OCI-LY1 (cell line): ENCODE measurements around the gene CLCNKB.
"Not testable (repeated sequence)": the region's sequence is repeated elsewhere in the genome, so short reads cannot be mapped to it uniquely, and the experiment has no call there.

Experiments used
- H2AFZ ChIP-seq: fragments of 200-600 bp; sonication (generic), shearing (Covaris generic); 2 replicates; pipeline ENCODE4 v1.6.0; 2014; ENCODE audit warnings: antibody characterized with exemption, mild to moderate bottlenecking, low read length
- H3F3A ChIP-seq: fragments of 200-600 bp; sonication (generic), shearing (Covaris generic); 2 replicates; pipeline ENCODE4 v1.6.0; 2014; ENCODE audit warnings: mild to moderate bottlenecking, antibody characterized with exemption, low read length, moderate library complexity; ENCODE audit not compliant: insufficient read depth
- H3K27ac ChIP-seq: fragments of 200-600 bp; sonication (generic); 2 replicates; pipeline ENCODE4 v1.5.1; 2014; ENCODE audit warnings: low read length, mixed run types, mild to moderate bottlenecking, low read depth; ENCODE audit not compliant: poor library complexity, severe bottlenecking
- H3K27me3 ChIP-seq: fragments of 200-600 bp; sonication (generic); 2 replicates; pipeline ENCODE4 v1.6.0; 2014; ENCODE audit warnings: antibody characterized with exemption, mild to moderate bottlenecking, low read length, moderate library complexity; ENCODE audit not compliant: insufficient read depth
- H3K36me3 ChIP-seq: fragments of 200-600 bp; sonication (generic); 2 replicates; pipeline ENCODE4 v1.6.1; 2014; ENCODE audit warnings: mild to moderate bottlenecking, antibody characterized with exemption, low read length, moderate library complexity, mixed read lengths; ENCODE audit not compliant: insufficient read depth
- H3K4me1 ChIP-seq: fragments of 200-600 bp; sonication (generic); 2 replicates; pipeline ENCODE4 v1.5.1; 2014; ENCODE audit warnings: mild to moderate bottlenecking, low read length, moderate library complexity; ENCODE audit not compliant: insufficient read depth, severe bottlenecking
- H3K4me2 ChIP-seq: fragments of 200-600 bp; sonication (generic), shearing (Covaris generic); 2 replicates; pipeline ENCODE4 v1.6.1; 2014; ENCODE audit warnings: low read length
- H3K4me3 ChIP-seq: fragments of 200-600 bp; sonication (generic); 2 replicates; pipeline ENCODE4 v1.5.1; 2014; ENCODE audit warnings: low read length, low read depth, mild to moderate bottlenecking, mixed read lengths; ENCODE audit not compliant: poor library complexity, severe bottlenecking
- H3K79me2 ChIP-seq: fragments of 200-600 bp; shearing (Covaris generic); 2 replicates; pipeline ENCODE4 v1.6.1; 2016; ENCODE audit warnings: mixed run types, low read length, mixed read lengths; ENCODE audit not compliant: insufficient read depth
- H3K9ac ChIP-seq: fragments of 200-600 bp; sonication (generic), shearing (Covaris generic); 2 replicates; pipeline ENCODE4 v1.6.1; 2014; ENCODE audit warnings: mild to moderate bottlenecking, low read length, mixed read lengths
- H3K9me2 ChIP-seq: fragments of 200-600 bp; sonication (generic), shearing (Covaris generic); 2 replicates; pipeline ENCODE4 v1.6.1; 2014; ENCODE audit warnings: low read depth, mild to moderate bottlenecking, low read length, mixed read lengths
- H3K9me3 ChIP-seq: fragments of 200-600 bp; shearing (Covaris generic); 2 replicates; pipeline ENCODE4 v1.6.1; 2014; ENCODE audit warnings: low read length, mixed read lengths
- H4K20me1 ChIP-seq: fragments of 200-600 bp; sonication (generic), shearing (Covaris generic); 2 replicates; pipeline ENCODE4 v1.6.0; 2016; ENCODE audit warnings: mild to moderate bottlenecking, low read length; ENCODE audit not compliant: insufficient read depth
- EZH2 ChIP-seq: fragments of 200-600 bp; sonication (generic), shearing (Covaris generic); IDR thresholded peaks from 2 replicates; pipeline ENCODE4 v1.8.0; 2017; ENCODE audit warnings: borderline replicate concordance, mixed run types, mild to moderate bottlenecking, antibody characterized with exemption, low read length, moderate library complexity, mixed read lengths
- TF ChIP-seq, protein P1 (sequence below): fragments of 200-600 bp; sonication (generic), shearing (Covaris generic); IDR thresholded peaks from 2 replicates; pipeline ENCODE4 v1.5.1; 2017; ENCODE audit warnings: mild to moderate bottlenecking, antibody characterized with exemption, low read length, moderate library complexity, mixed read lengths

Gene CLCNKB

DNA sequence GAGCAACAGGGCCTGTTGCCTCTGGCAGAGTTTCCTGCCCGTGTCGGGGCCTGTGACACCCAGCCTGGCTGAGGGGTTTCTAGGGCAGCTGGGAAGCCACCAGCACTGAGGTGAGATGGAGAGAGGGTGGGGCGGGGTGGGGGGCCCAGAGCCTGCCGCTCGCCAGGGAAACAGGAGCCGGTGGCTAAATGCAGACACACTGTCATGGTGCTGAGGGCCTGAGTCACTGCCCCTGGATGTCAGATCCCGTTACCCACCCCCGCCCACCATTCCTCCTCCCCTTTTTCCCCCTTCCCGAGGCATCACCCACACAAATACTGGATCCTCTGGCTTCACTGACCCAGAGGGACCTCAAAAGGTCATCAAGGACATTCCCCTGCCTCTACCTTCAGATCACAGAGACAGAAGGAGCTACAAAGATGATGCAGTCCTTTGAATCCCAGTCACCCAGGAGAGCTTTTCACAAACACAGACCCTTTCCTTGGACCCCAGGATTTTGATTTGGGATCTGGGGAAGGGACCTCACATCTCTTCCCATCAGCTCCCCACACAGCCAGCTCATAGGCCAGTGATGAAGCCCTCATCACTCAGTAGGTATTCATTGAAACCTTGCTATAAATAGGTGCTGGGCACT lies 23.8 kb upstream of the CLCNKB start:
- H3K27ac ChIP-seq = no peak overlapping the region

DNA sequence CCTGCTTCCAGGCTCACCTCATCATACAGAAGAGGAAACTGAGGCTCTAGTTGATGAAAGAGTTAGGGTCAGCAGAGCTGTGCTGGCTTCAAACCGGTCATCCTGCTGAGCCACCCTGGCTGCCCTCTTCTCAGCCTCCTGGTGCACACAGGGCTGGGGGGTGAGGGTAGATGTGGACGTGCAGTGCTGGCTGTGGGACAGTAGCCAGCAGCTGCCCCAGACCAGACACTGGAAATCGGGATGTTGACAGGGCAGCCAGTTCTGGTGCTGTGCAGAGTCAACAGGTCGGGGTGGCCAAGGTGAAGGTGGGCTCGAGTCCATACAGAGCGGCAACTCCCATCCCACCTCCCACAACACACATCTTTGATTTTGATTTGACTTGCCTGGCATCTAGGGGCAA lies 23.3 kb upstream of the CLCNKB start:
- H3K4me2 ChIP-seq = no peak overlapping the region
- no peaks in the 10 kb centered on the region for H3K9me2 ChIP-seq
- no peak overlapping the region for H2AFZ ChIP-seq
- no peak overlapping the region for H3K27ac ChIP-seq
- no peaks in the 10 kb centered on the region for H3F3A ChIP-seq
- no peak for TF ChIP-seq EZH2
- H4K20me1 ChIP-seq = no peaks in the 10 kb centered on the region
- peaks cover 8% of the 10 kb centered on the region; the same call in 1 of the 2 replicates for H3K27me3 ChIP-seq
- H3K36me3 ChIP-seq = no peaks in the 10 kb centered on the region
- no peak overlapping the region for H3K4me3 ChIP-seq
- no peaks in the 10 kb centered on the region for H3K9me3 ChIP-seq
- no peak overlapping the region for H3K9ac ChIP-seq
- H3K4me1 ChIP-seq = peaks cover under 1% of the 10 kb centered on the region
- no peaks in the 10 kb centered on the region for H3K79me2 ChIP-seq

More for the DNA sequence above, 23.8 kb upstream of the CLCNKB start:
- Histone ChIP-seq H3K79me2 (no peaks in the 10 kb centered on the region), H3K4me1 (peaks cover 6% of the 10 kb centered on the region), H3K27me3 (peaks cover 8% of the 10 kb centered on the region; the same call in 1 of the 2 replicates), H3K4me3 (no peak overlapping the region), H4K20me1 (no peaks in the 10 kb centered on the region), H3K9me3 (no peaks in the 10 kb centered on the region), H3F3A (no peaks in the 10 kb centered on the region), H3K4me2 (no peak overlapping the region), H3K36me3 (no peaks in the 10 kb centered on the region), H3K9ac (no peak overlapping the region), H2AFZ (no peak overlapping the region), H3K9me2 (no peaks in the 10 kb centered on the region)
- no peak for TF ChIP-seq EZH2

DNA sequence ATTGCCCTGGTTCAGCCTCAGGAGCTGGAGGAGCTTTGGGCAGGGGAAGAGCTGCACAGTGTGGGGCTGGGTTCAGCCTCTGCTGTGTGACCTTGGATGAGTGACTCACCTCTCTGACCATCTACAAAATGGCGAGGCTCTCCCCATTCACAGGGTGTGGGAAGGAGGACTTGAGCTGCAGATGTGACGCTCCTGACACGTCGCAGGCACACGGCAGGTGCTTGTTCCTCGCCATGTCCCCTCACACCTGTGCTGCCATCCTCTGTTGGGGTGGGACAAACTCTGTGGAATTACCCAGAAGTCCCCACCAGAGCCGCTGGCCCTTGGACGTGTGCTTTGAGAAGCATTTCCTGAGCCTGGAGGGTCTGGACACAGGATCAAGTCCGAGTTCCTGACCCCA lies 22.7 kb upstream of the CLCNKB start:
- H3K27ac ChIP-seq, H3K4me3 ChIP-seq, H3F3A ChIP-seq, H2AFZ ChIP-seq, H3K36me3 ChIP-seq, H3K9me2 ChIP-seq, H3K27me3 ChIP-seq, H3K9me3 ChIP-seq, H3K9ac ChIP-seq, H3K79me2 ChIP-seq, H3K4me2 ChIP-seq, H4K20me1 ChIP-seq, H3K4me1 ChIP-seq: not testable (repeated sequence)

DNA sequence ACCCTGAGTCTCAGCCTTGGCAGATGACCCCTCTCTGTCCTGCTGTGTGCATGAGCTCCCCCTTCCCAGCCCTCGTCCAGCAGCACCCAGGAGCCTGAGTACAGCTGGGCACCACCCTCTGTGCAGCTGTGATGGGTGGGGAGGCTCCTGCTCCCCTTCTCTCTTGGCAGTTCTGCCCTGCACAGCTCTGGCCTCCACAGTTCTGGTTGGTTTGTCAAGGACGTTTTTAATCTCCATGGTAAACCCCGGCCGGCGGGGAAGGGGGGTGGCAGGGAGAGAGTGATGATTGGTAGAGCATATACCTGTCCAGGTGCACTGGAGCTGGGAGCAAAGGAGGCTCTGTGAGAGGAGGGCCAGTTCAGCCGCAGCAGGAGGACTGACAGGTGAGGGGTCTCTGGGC lies 21.9 kb upstream of the CLCNKB start, which contains the start of gene CLCNKA:
Gene CLCNKA, plus strand, starts transcription at position 356 of the 400 bp plus-strand sequence. CDS start 584 bp downstream, outside the sequence.
- Histone ChIP-seq H3K4me2 (no peak within 1 kb of the TSS), H3K9me2 (no peaks in the 10 kb centered on the region), H3K9ac (no peak within 1 kb of the TSS), H4K20me1 (no peaks in the 10 kb centered on the region), H3K79me2 (no peaks in the 10 kb centered on the region), H3K4me1 (no peaks in the 10 kb centered on the region), H3K36me3 (no peaks in the 10 kb centered on the region), H3F3A (no peaks in the 10 kb centered on the region), H3K4me3 (no peak within 1 kb of the TSS), H3K27ac (no peak within 1 kb of the TSS), H3K27me3 (peaks cover 8% of the 10 kb centered on the region; the same call in 1 of the 2 replicates), H2AFZ (no peak within 1 kb of the TSS), H3K9me3 (no peaks in the 10 kb centered on the region)
- TF ChIP-seq, protein P1, sequence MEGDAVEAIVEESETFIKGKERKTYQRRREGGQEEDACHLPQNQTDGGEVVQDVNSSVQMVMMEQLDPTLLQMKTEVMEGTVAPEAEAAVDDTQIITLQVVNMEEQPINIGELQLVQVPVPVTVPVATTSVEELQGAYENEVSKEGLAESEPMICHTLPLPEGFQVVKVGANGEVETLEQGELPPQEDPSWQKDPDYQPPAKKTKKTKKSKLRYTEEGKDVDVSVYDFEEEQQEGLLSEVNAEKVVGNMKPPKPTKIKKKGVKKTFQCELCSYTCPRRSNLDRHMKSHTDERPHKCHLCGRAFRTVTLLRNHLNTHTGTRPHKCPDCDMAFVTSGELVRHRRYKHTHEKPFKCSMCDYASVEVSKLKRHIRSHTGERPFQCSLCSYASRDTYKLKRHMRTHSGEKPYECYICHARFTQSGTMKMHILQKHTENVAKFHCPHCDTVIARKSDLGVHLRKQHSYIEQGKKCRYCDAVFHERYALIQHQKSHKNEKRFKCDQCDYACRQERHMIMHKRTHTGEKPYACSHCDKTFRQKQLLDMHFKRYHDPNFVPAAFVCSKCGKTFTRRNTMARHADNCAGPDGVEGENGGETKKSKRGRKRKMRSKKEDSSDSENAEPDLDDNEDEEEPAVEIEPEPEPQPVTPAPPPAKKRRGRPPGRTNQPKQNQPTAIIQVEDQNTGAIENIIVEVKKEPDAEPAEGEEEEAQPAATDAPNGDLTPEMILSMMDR = no peak
- no peak for TF ChIP-seq EZH2
